GM23248 (cell line): ENCODE results near the gene KIF23.

ENCODE experiments used
- EZH2 ChIP-seq: fragments of 200-600 bp; sonication (generic); IDR thresholded peaks from 2 replicates; pipeline ENCODE4 v1.6.1; 2018; ENCODE audit warnings: antibody characterized with exemption, mild to moderate bottlenecking; ENCODE audit not compliant: insufficient read depth, poor library complexity, severe bottlenecking
- EZH2phosphoT487 ChIP-seq: fragments of 200-600 bp; sonication (generic); IDR thresholded peaks from 2 replicates; pipeline ENCODE4 v1.6.1; 2018; ENCODE audit warnings: antibody characterized with exemption, moderate library complexity, mild to moderate bottlenecking, low read depth; ENCODE audit not compliant: insufficient read depth

- TF ChIP-seq EZH2: no peak
- TF ChIP-seq EZH2phosphoT487: no peak
Observed at GRCh38 chr15:69415381-69415780, 1.2 kb downstream of the KIF23 start.
